Calu3 (cell line): ENCODE results near the gene AMN. TPM values are rescaled to one million over a fixed set of nuclear protein-coding genes. Genes with fewer than 3 reads are reported as not detected.

ENCODE experiments used
- BruUV-seq: library from RNA; stranded (reverse); fragments of 400-500 nt; replicated peaks from 2 replicates; lab custom pipeline; 2021; lab: Mats Ljungman, UMichigan
- CTCF ChIA-PET: fragments of 300-600 bp; sonication (Branson Sonifier 250); formaldehyde crosslinking; loops from one replicate; lab custom pipeline; 2022; ENCODE audit warnings: antibody characterized with exemption; lab: Charles Lee
- DNase-seq: peaks from one replicate; pipeline ENCODE4 v3.0.0; 2022
- H3K27ac Mint-ChIP-seq: one replicate; pipeline ENCODE4 v1.8.0; 2022; ENCODE audit warnings: mixed read lengths; ENCODE audit not compliant: unreplicated experiment
- H3K27me3 Mint-ChIP-seq: one replicate; pipeline ENCODE4 v1.8.0; 2022; ENCODE audit warnings: mixed read lengths; ENCODE audit not compliant: unreplicated experiment
- H3K36me3 Mint-ChIP-seq: one replicate; pipeline ENCODE4 v1.8.0; 2022; ENCODE audit warnings: mild to moderate bottlenecking, moderate library complexity, mixed read lengths; ENCODE audit not compliant: insufficient read depth, unreplicated experiment
- H3K4me1 Mint-ChIP-seq: one replicate; pipeline ENCODE4 v1.8.0; 2022; ENCODE audit warnings: mild to moderate bottlenecking, low read depth, mixed read lengths; ENCODE audit not compliant: unreplicated experiment
- H3K4me3 Mint-ChIP-seq: one replicate; pipeline ENCODE4 v1.8.0; 2022; ENCODE audit warnings: mild to moderate bottlenecking, low read depth, moderate library complexity, mixed read lengths; ENCODE audit not compliant: unreplicated experiment
- H3K9me3 Mint-ChIP-seq: one replicate; pipeline ENCODE4 v1.8.0; 2022; ENCODE audit warnings: low read depth, mixed read lengths; ENCODE audit not compliant: unreplicated experiment
- CTCF ChIP-seq: fragments of 200-600 bp; IDR thresholded peaks from one replicate; pipeline ENCODE4 v1.8.0; 2022; ENCODE audit warnings: antibody characterized with exemption; ENCODE audit not compliant: unreplicated experiment
- intact Hi-C: fragments of 100-400 bp; cut with micrococcal nuclease; formaldehyde crosslinking; loops from one replicate; pipeline ENCODE4 v1.10.0; 2022; ENCODE audit not compliant: unreplicated experiment
- total RNA-seq: library from RNA; stranded (reverse); gene quantifications from 2 replicates; pipeline ENCODE4 v1.2.3, GENCODE V29; 2022

AMN gene
- total RNA-seq, 1 experiment from 2014 or later: 13.7 TPM

- Mint-ChIP-seq H3K27ac (no peak overlapping the region), H3K36me3 (peaks cover 54% of the 10 kb centered on the region), H3K9me3 (no peaks in the 10 kb centered on the region), H3K4me3 (no peak overlapping the region), H3K4me1 (no peaks in the 10 kb centered on the region), H3K27me3 (no peaks in the 10 kb centered on the region)
- TF ChIP-seq CTCF: no peak
- DNase-seq: no peak
- no TSS peak for BruUV-seq
- intact Hi-C loops: no loop called here
- CTCF ChIA-PET: no interaction called here
These were observed 16.9 kb downstream of the AMN start for GRCh38 chr14:102939329-102939728.

GRCh38 chr14:102939820-102940561 is 17.5 kb downstream of the AMN start:
- CTCF ChIA-PET: no interaction called here
- H3K27ac Mint-ChIP-seq: no peak overlapping the region
- TF ChIP-seq CTCF: no peak
- H3K4me3 Mint-ChIP-seq: no peak overlapping the region
- no peak for DNase-seq
- H3K36me3 Mint-ChIP-seq: peaks cover 53% of the 10 kb centered on the region
- no TSS peak for BruUV-seq
- H3K9me3 Mint-ChIP-seq: no peaks in the 10 kb centered on the region
- intact Hi-C loops: no loop called here
- no peaks in the 10 kb centered on the region for H3K27me3 Mint-ChIP-seq
- H3K4me1 Mint-ChIP-seq: no peaks in the 10 kb centered on the region

- H3K27me3 Mint-ChIP-seq: no peaks in the 10 kb centered on the region
- DNase-seq: no peak
- no peak overlapping the region for H3K27ac Mint-ChIP-seq
- H3K36me3 Mint-ChIP-seq: peaks cover 59% of the 10 kb centered on the region
- H3K9me3 Mint-ChIP-seq: no peaks in the 10 kb centered on the region
- no peak overlapping the region for H3K4me3 Mint-ChIP-seq
- intact Hi-C loops: no loop called here
- CTCF ChIA-PET: no interaction called here
- no peaks in the 10 kb centered on the region for H3K4me1 Mint-ChIP-seq
- no TSS peak for BruUV-seq
- no peak for TF ChIP-seq CTCF
These were observed 18.4 kb downstream of the AMN start for GRCh38 chr14:102940729-102941362.

GRCh38 chr14:102941419-102942011 is 19.1 kb downstream of the AMN start:
- BruUV-seq: no TSS peak
- Mint-ChIP-seq H3K4me1 (no peaks in the 10 kb centered on the region), H3K27ac (no peak overlapping the region), H3K4me3 (no peak overlapping the region), H3K27me3 (no peaks in the 10 kb centered on the region), H3K9me3 (no peaks in the 10 kb centered on the region), H3K36me3 (peaks cover 59% of the 10 kb centered on the region)
- CTCF ChIA-PET: no interaction called here
- intact Hi-C loops: no loop called here
- TF ChIP-seq CTCF: no peak
- DNase-seq: no peak
